Activated naive CD4-positive, alpha-beta T cell treated with anti-CD3 and anti-CD28 coated beads, Interleukin-2, amount 10 ng/mL, durations not matched to agents 7 days and 5 days (primary cell): Measurements from ENCODE around the gene TTLL5.

ENCODE experiments used
- CTCF ChIA-PET: fragments of 350-600 bp; sonication (Branson Sonifier 250); formaldehyde crosslinking; loops from one replicate; lab custom pipeline; 2021; ENCODE audit warnings: antibody characterized with exemption; lab: Charles Lee
- DNase-seq: peaks from one replicate; pipeline ENCODE4 v3.0.0-alpha.2; 2020
- H3K27ac Mint-ChIP-seq: one replicate; pipeline ENCODE4 v1.8.0; 2021; ENCODE audit warnings: mild to moderate bottlenecking, moderate library complexity, mixed read lengths
- H3K27me3 Mint-ChIP-seq: one replicate; pipeline ENCODE4 v1.8.0; 2021; ENCODE audit warnings: mild to moderate bottlenecking, mixed read lengths
- H3K36me3 Mint-ChIP-seq: one replicate; pipeline ENCODE4 v1.8.0; 2021; ENCODE audit warnings: mixed read lengths
- H3K4me1 Mint-ChIP-seq: one replicate; pipeline ENCODE4 v1.8.0; 2021; ENCODE audit warnings: mixed read lengths
- H3K4me3 Mint-ChIP-seq: one replicate; pipeline ENCODE4 v1.8.0; 2021; ENCODE audit warnings: mild to moderate bottlenecking, moderate library complexity, mixed read lengths
- H3K9me3 Mint-ChIP-seq: one replicate; pipeline ENCODE4 v1.8.0; 2021; ENCODE audit warnings: mixed read lengths

Gene TTLL5

GRCh38 chr14:75634848-75635247 is 26.2 kb upstream of the TTLL5 start:
- H3K27me3 Mint-ChIP-seq = no peaks in the 10 kb centered on the region
- H3K4me1 Mint-ChIP-seq = no peaks in the 10 kb centered on the region
- H3K9me3 Mint-ChIP-seq = no peaks in the 10 kb centered on the region
- H3K27ac Mint-ChIP-seq = no peak overlapping the region
- H3K36me3 Mint-ChIP-seq = no peaks in the 10 kb centered on the region
- no peak for DNase-seq
- CTCF ChIA-PET = no interaction called here
- no peak overlapping the region for H3K4me3 Mint-ChIP-seq

DNA sequence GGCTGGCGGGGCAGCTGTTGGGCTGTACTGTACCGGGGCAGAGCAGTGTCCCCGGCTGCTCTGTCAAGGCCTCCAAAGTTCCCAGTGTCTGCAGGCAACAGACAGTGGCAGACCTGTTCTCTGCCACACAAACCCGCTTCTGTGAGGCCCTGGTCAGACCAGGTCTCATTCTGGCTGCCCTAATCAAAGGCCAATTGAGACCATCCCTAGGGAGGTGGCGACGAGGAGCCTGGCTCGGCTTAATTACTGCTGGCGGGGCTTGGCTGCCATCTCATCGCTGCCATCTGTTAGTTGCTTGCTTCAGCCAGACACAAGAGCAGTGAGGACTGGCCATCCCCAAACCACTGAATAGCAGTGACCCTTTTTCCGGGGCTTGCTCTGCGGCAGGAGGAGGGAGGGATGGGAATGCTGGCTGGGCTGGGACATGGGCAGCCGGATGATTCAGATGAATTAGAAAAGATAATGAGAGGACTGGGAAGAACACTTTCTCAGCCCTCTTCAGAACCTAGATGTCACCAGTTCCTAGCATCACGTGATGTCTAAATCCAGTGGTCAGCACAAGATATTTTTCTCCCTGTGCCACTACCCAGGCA is 24.9 kb upstream of the TTLL5 start:
- CTCF ChIA-PET = no interaction called here
- DNase-seq = no peak
- H3K36me3 Mint-ChIP-seq = no peaks in the 10 kb centered on the region
- no peaks in the 10 kb centered on the region for H3K9me3 Mint-ChIP-seq
- no peaks in the 10 kb centered on the region for H3K4me1 Mint-ChIP-seq
- H3K27me3 Mint-ChIP-seq = no peaks in the 10 kb centered on the region
- no peak overlapping the region for H3K4me3 Mint-ChIP-seq
- H3K27ac Mint-ChIP-seq = no peak overlapping the region

GRCh38 chr14:75640876-75641275 is 20.2 kb upstream of the TTLL5 start:
- CTCF ChIA-PET = interaction anchor here (1.2 kb wide), 1 partner anchor 13 kb away, joined by 4 read pairs; no protein-coding TSS in a partner anchor
- Mint-ChIP-seq H3K9me3 (no peaks in the 10 kb centered on the region), H3K27ac (no peak overlapping the region), H3K27me3 (no peaks in the 10 kb centered on the region), H3K4me1 (no peaks in the 10 kb centered on the region), H3K4me3 (no peak overlapping the region), H3K36me3 (no peaks in the 10 kb centered on the region)
- DNase-seq = no peak

DNA sequence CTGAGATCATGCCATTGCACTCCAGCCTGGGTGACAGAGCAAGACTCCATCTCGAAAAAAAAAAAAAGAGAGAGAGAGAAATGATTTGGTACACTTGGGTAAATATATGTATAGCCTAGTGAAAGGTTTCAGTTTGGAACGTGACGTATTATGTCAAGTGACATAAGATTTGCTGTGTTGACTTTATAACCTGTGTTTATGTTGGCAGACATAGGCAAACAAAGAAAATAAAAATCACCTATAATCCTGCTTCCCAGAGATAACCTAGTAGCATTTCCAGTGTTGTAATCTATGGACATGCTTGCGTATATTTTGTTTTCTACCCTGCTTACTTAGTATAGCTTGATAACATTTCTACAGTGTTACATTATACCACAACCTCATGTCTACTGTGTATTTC is 17.1 kb upstream of the TTLL5 start:
- H3K9me3 Mint-ChIP-seq = no peaks in the 10 kb centered on the region
- CTCF ChIA-PET = no interaction called here
- no peaks in the 10 kb centered on the region for H3K27me3 Mint-ChIP-seq
- H3K4me1 Mint-ChIP-seq = no peaks in the 10 kb centered on the region
- peaks cover 3% of the 10 kb centered on the region for H3K36me3 Mint-ChIP-seq
- DNase-seq = no peak
- H3K27ac Mint-ChIP-seq = no peak overlapping the region
- no peak overlapping the region for H3K4me3 Mint-ChIP-seq

GRCh38 chr14:75645056-75645455 is 16.0 kb upstream of the TTLL5 start:
- DNase-seq = no peak
- Mint-ChIP-seq H3K9me3 (no peaks in the 10 kb centered on the region), H3K27me3 (no peaks in the 10 kb centered on the region), H3K4me3 (no peak overlapping the region), H3K4me1 (no peaks in the 10 kb centered on the region), H3K36me3 (peaks cover 14% of the 10 kb centered on the region), H3K27ac (no peak overlapping the region)
- CTCF ChIA-PET = interaction anchor here (1.2 kb wide), 1 partner anchor 10 kb away, joined by 4 read pairs; no protein-coding TSS in a partner anchor

DNA sequence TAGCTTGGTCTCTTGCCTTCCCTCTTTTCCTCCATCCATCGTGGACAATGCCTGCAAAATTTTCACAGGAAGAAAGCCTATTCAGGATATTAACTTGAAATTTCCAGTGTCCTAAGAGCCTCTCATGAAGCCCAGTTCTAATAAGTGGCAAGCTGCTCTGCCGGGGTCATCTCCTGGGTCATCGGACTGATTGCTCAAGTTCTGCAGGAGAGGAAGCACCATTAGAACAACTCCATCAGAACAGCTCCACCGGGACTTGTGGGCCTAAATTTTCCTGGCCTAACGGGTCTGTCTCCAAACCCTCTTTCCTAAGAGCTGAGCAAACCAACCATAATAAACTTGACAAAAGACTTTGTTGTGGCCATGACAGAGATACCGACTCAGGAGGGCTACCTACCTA is 14.3 kb upstream of the TTLL5 start:
- Mint-ChIP-seq H3K4me3 (no peak overlapping the region), H3K36me3 (peaks cover 30% of the 10 kb centered on the region)
- CTCF ChIA-PET = interaction anchor here (1.1 to 1.4 kb wide), 2 partner anchors 12 to 69 kb away, joined by 3 to 4 read pairs; no protein-coding TSS in a partner anchor

GRCh38 chr14:75647640-75648039 is 13.4 kb upstream of the TTLL5 start:
- Mint-ChIP-seq H3K9me3 (no peaks in the 10 kb centered on the region), H3K4me1 (no peaks in the 10 kb centered on the region), H3K4me3 (no peak overlapping the region), H3K27ac (no peak overlapping the region), H3K36me3 (peaks cover 32% of the 10 kb centered on the region), H3K27me3 (no peaks in the 10 kb centered on the region)
- CTCF ChIA-PET = interaction anchor here (1.4 kb wide), 1 partner anchor 70 kb away, joined by 4 read pairs; no protein-coding TSS in a partner anchor
- no peak for DNase-seq

More for the DNA sequence above, 14.3 kb upstream of the TTLL5 start:
- H3K9me3 Mint-ChIP-seq = no peaks in the 10 kb centered on the region
- no peak overlapping the region for H3K27ac Mint-ChIP-seq
- no peaks in the 10 kb centered on the region for H3K27me3 Mint-ChIP-seq
- H3K4me1 Mint-ChIP-seq = no peaks in the 10 kb centered on the region
- no peak for DNase-seq

DNA sequence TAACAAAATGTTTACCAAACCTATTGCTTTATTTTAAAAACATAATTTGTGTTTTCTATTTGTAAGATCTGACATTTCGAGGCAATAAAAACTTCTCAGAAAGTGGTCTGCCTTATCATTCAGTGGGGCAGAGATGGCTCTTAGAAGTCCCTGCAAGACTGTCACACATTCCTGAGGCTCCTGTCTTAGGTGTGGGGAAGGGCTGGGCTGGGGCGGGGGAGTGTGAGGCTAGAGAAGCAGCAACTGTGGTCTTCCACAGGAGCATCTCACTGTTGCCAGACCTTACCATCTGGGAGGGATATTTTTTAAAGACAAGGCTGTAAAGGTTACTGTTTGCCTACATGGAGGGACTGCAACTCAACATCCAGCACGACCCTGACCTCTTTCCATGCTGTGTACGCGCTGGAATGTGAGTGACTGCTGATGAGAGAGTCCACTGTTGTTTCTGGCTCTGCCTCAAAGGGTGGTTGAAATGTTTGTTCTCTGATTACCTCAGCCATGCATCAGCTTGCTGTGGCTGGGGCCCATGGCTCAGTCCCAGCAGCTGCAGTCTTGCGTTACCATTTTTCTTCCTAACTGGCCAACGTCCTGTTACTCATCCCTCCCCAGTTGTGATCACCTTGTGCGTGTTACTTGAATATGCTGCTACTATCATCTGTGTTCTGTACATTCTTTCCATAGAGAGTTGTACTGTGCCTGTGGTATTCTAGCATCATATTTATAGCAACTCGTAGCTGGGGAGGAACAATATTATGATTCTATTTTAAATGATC is 12.8 kb upstream of the TTLL5 start:
- H3K36me3 Mint-ChIP-seq = peaks cover 36% of the 10 kb centered on the region
- H3K4me1 Mint-ChIP-seq = no peaks in the 10 kb centered on the region
- H3K27me3 Mint-ChIP-seq = no peaks in the 10 kb centered on the region
- H3K9me3 Mint-ChIP-seq = no peaks in the 10 kb centered on the region
- no peak overlapping the region for H3K4me3 Mint-ChIP-seq
- no peak overlapping the region for H3K27ac Mint-ChIP-seq
- CTCF ChIA-PET = interaction anchor here (0.7 kb wide), 1 partner anchor 161 kb away, joined by 3 read pairs; no protein-coding TSS in a partner anchor
- no peak for DNase-seq

DNA sequence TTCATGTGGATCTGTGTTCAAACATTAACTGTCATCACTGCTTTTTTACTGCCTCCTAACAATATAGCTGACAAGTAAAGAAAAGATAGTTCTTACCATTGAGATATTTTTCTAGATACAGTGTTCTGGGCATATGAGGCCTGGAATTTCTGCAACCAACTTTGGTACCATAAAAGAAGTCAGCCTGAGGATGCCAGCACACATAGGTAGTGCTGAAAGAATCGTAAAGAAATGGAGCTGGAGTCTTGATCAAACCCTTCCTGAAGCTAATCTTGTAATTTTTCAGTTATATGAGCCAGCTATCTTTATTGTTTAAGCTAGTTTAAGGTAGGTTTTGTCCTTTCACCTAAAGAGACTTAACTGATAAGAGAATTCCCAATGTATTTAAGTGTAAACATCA is 11.7 kb upstream of the TTLL5 start:
- no peaks in the 10 kb centered on the region for H3K27me3 Mint-ChIP-seq
- H3K4me1 Mint-ChIP-seq = no peaks in the 10 kb centered on the region
- no peaks in the 10 kb centered on the region for H3K9me3 Mint-ChIP-seq
- H3K27ac Mint-ChIP-seq = no peak overlapping the region
- CTCF ChIA-PET = interaction anchor here (0.6 to 1.4 kb wide), 4 partner anchors 72 to 160 kb away, joined by 3 to 8 read pairs (median 4); partner anchors contain the start of gene FLVCR2
- H3K36me3 Mint-ChIP-seq = peaks cover 44% of the 10 kb centered on the region
- no peak for DNase-seq
- no peak overlapping the region for H3K4me3 Mint-ChIP-seq

- CTCF ChIA-PET = interaction anchor here (1.0 to 1.4 kb wide), 3 partner anchors 72 to 161 kb away, joined by 3 to 8 read pairs (median 4); partner anchors contain the start of gene FLVCR2
- no peak for DNase-seq
- Mint-ChIP-seq H3K27me3 (no peaks in the 10 kb centered on the region), H3K36me3 (peaks cover 46% of the 10 kb centered on the region), H3K4me3 (no peak overlapping the region), H3K9me3 (no peaks in the 10 kb centered on the region), H3K27ac (no peak overlapping the region), H3K4me1 (no peaks in the 10 kb centered on the region)
Measured at GRCh38 chr14:75649773-75650172, 11.3 kb upstream of the TTLL5 start.

DNA sequence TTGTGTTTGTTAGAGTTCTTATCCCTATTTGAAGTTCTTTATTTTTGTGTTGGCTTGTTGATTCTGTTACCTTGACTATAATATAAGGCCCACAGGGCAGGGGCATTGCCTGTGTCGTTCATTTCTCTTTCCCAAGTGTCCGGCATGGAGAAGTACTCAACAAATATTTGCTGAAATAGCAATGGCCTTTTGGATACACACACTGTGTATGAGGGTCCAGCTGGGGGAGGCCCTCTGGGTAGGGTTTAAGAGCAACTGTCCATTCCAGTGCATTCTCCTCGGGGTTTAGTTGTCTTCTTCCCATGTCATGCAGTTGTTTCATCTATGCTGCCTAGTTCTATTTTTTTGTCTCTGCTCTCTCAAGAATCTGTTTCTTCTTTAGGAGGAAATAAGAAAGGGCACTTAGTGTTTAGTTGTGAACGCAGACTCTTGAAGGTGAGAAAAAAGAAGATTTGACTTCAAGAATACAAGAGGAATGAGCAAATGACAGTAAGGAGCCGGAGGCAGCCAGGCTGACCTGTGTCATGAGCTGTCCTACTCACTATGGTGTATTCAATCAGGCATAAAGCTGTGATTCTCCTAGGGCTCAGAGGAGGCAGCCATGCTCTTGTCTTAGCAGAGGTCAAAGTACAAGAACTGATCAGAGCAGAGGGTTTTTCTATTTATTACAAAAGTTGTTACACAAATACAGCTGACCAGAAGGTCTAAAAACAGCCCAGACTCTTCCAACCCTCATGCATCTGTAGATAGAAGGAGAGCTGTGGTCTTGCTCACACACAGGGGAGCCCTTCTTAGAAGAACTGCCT is 10.6 kb upstream of the TTLL5 start:
- Mint-ChIP-seq H3K27me3 (no peaks in the 10 kb centered on the region), H3K36me3 (peaks cover 47% of the 10 kb centered on the region), H3K27ac (no peak overlapping the region), H3K4me3 (no peak overlapping the region), H3K4me1 (no peaks in the 10 kb centered on the region), H3K9me3 (no peaks in the 10 kb centered on the region)
- DNase-seq = no peak
- CTCF ChIA-PET = interaction anchor here (1.3 to 10.1 kb wide), 3 partner anchors 73 to 161 kb away, joined by 3 to 159 read pairs (median 8); partner anchors contain the start of gene FLVCR2

DNA sequence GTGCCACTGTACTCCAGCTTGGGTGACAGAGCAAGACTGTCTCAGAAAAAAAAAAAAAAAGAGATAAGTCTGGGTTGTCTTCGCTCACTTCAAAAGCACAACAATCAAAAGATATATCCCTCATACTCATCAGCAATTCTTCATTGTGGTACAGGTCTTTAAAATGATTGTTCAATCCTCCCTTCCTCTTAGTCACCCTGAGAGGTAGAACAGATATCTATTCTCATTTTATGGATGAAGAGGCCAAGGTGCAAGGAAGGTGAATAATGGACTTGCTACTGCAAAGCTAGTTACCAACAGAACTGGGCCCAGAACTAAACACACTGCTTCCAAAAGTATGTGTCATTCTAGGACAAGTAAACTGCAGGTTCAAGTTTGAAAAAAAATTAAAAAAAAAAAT is 7.5 kb upstream of the TTLL5 start:
- DNase-seq = no peak
- H3K36me3 Mint-ChIP-seq = peaks cover 59% of the 10 kb centered on the region
- no peak overlapping the region for H3K27ac Mint-ChIP-seq
- CTCF ChIA-PET = interaction anchor here (0.6 to 10.1 kb wide), 22 partner anchors 10 to 801 kb away, joined by 3 to 159 read pairs (median 4); partner anchors contain the start of genes BATF, FLVCR2 and TGFB3
- H3K9me3 Mint-ChIP-seq = no peaks in the 10 kb centered on the region
- H3K4me3 Mint-ChIP-seq = no peak overlapping the region
- H3K4me1 Mint-ChIP-seq = peaks cover 1% of the 10 kb centered on the region
- no peaks in the 10 kb centered on the region for H3K27me3 Mint-ChIP-seq

DNA sequence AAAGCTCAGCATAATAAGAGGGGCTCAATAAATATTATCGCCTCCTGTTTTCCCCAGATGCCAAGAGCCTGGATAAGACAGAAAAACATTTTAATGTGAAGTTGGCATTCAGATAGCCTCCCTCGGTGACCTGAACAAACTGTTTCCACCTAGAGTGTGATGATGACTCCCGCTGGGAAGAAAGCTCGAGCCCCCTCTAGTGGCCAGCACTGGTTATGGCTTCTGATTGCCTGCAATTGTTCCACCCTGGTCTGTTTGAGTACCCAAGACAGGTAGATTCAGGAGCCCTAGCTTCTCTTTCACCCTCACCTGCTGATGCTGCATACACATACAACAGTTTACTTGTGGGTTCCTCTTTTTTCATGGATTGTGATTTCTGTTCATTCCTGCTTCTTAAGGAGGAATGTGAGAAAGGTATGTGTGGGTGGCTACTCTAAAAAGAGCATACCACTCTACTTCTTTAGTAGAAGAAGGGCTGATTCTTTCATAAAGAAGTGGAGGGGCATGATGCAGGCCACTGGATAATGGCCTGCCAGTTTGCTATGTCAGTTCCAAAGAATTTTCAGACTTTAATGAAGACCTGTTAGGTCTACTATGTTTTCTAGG is 6.8 kb upstream of the TTLL5 start:
- peaks cover 5% of the 10 kb centered on the region for H3K4me1 Mint-ChIP-seq
- H3K4me3 Mint-ChIP-seq = no peak overlapping the region
- no peaks in the 10 kb centered on the region for H3K9me3 Mint-ChIP-seq
- no peaks in the 10 kb centered on the region for H3K27me3 Mint-ChIP-seq
- CTCF ChIA-PET = interaction anchor here (0.6 to 10.1 kb wide), 27 partner anchors 9 to 800 kb away, joined by 3 to 159 read pairs (median 4); partner anchors contain the start of genes BATF, FLVCR2 and TGFB3
- peak; percentile 87 for DNase-seq
- H3K27ac Mint-ChIP-seq = peak overlapping the region; percentile 11
- H3K36me3 Mint-ChIP-seq = peaks cover 60% of the 10 kb centered on the region
